WI38 (cell line): Measurements from ENCODE around the gene SCYGR1.
"Not testable (repeated sequence)": the region's sequence is repeated elsewhere in the genome, so short reads cannot be mapped to it uniquely, and the experiment has no call there.

Source experiments
- H3K4me3 ChIP-seq: 2 replicates; pipeline ENCODE4 v1.5.1; 2011; ENCODE audit warnings: low read depth, mild to moderate bottlenecking, control low read depth, low read length
- TF ChIP-seq, protein P1 (sequence below): IDR thresholded peaks from 2 replicates; pipeline ENCODE4 v1.5.1; 2012; ENCODE audit warnings: low read depth, mild to moderate bottlenecking, control low read depth, low read length

Gene SCYGR1

DNA sequence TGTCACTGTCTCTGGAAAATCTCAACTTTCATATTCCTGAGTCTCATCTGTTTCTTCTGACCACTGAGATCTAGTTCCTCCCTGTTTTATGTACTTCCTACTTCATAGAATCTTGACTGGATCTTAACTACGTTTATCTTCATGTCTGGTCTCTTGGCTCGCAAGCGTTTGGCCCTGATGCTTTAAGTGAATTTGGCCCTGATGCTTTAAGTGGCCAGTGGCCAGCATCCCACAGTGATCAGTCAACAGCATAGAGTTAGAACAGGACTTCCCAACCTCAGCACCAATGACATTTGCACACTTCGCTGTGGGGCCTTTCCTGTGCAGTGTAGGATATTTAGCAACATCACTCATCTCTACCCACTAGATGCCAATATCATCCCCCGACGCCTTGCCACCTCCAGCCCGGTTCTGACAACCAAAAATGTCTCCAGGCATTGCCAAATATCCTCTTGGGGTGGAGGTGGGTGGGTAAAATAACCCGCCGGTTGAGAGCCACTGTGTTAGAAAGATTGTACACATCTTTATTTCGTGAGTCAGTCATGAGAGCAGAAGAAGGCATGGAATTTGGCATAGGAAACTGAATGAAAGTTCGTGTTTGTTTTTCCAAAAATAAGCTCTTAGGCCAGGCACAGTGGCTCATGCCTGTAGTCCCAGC is 20.9 kb downstream of the SCYGR1 start:
- no peak overlapping the region for H3K4me3 ChIP-seq
- TF ChIP-seq, protein P1, sequence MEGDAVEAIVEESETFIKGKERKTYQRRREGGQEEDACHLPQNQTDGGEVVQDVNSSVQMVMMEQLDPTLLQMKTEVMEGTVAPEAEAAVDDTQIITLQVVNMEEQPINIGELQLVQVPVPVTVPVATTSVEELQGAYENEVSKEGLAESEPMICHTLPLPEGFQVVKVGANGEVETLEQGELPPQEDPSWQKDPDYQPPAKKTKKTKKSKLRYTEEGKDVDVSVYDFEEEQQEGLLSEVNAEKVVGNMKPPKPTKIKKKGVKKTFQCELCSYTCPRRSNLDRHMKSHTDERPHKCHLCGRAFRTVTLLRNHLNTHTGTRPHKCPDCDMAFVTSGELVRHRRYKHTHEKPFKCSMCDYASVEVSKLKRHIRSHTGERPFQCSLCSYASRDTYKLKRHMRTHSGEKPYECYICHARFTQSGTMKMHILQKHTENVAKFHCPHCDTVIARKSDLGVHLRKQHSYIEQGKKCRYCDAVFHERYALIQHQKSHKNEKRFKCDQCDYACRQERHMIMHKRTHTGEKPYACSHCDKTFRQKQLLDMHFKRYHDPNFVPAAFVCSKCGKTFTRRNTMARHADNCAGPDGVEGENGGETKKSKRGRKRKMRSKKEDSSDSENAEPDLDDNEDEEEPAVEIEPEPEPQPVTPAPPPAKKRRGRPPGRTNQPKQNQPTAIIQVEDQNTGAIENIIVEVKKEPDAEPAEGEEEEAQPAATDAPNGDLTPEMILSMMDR = no peak

DNA sequence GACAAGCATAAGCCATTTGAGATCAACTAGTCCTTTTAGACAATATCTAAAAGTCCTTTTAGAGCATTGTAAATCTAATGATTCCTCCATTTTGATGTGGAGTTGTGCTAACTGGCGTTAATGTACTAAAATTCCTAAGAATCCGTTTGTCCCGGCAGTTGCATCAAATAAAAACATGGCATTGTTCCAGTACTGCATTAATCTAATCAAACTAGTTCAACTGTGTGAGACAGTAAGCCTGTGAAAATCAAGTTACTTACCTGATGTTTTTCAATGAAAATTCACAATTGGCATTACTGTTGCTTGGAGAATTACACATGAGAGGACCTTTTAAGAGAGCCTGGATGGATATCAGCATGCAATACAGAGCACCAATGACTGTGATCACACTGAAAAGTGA is 21.9 kb downstream of the SCYGR1 start:
- TF ChIP-seq, protein P1 = no peak
- H3K4me3 ChIP-seq = no peak overlapping the region

DNA sequence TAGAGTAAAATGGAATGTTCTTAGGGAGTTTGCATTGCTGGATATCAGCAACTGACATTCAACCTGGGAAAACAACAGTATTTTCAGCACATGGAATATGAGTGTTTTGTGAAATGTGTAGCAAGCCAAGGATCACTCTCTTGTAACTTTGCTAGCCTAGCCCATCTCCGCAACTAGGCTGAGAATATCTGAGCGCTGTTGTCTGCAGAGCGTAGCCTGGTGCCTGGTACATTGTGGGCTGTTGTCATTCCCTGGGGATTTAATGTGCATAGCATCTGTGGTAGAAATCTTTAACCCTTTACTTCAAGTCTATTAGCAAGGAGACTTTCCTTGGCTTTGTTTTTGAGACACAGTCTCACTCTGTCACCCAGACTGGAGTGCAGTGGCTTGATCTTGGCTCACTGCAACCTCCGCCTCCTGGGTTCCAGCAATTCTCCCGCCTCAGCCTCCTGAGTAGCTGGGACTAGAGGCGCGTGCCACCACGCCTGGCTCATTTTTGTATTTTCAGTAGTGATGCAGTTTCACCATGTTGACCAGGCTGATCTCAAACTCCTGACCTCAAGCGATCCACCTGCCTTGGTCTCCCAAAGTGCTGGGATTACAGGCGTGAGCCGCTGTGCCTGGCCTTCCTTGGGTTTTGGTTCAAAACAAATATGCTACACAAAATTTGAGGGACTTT is 23.0 kb downstream of the SCYGR1 start:
- not testable (repeated sequence) for H3K4me3 ChIP-seq

DNA sequence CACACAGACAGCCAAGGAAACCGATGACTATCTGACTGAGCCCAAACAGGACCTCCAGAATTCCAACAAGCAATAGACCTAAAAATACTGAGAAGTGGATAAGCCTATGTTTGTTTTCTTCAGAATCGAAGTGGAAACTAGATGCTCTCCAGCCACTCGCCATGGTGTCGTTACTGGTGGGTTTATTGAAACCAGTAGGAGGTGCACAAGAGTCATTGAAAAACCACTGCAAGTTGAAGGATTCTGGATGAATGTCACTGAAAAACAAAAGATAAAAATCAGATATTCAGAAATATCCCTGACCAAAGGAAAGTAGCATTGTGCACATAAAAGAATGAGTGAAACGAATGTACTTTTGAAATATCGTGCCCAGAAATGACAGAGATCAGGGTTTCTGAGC is 24.0 kb downstream of the SCYGR1 start:
- TF ChIP-seq, protein P1 = no peak
- no peak overlapping the region for H3K4me3 ChIP-seq

DNA sequence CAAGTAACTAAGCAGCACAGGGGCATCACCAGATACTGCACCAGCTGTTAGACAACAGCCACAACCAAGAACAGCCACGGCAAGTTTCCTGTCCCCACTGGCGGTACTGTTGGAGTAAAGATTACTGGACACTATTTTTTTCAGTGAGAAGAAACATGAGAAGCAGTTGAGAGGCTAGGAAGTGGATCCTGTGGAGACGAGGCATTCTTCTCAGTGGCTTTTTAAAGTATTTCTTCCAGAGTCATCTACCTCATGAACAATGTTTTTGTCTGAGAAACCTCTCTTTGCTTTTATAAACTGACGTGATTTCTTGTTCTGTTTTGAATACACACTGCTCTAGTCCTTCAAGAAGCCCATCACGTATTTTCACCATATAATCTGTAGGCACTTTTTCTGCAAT is 27.4 kb downstream of the SCYGR1 start:
- H3K4me3 ChIP-seq = no peak overlapping the region
- TF ChIP-seq, protein P1 = no peak

DNA sequence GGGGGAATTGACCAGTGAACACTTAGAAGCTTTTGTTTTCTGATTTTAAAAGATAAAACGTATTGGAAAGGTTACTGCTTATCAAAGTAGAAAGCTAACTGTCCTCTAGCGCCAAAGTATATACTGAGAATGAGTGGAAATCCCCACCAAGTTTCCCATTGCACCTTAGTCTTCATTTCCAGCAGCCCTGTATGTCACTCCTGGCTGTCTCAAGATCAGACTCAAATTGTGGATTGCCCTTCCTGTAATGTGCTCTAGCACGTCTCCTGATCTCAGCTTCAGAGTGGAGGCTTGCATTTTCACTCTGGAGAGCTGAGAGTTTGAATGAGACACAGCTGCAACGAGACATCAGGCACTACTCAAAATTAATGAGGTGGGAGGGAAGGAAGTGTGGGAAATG is 36.1 kb downstream of the SCYGR1 start:
- TF ChIP-seq, protein P1 = no peak
- H3K4me3 ChIP-seq = no peak overlapping the region

DNA sequence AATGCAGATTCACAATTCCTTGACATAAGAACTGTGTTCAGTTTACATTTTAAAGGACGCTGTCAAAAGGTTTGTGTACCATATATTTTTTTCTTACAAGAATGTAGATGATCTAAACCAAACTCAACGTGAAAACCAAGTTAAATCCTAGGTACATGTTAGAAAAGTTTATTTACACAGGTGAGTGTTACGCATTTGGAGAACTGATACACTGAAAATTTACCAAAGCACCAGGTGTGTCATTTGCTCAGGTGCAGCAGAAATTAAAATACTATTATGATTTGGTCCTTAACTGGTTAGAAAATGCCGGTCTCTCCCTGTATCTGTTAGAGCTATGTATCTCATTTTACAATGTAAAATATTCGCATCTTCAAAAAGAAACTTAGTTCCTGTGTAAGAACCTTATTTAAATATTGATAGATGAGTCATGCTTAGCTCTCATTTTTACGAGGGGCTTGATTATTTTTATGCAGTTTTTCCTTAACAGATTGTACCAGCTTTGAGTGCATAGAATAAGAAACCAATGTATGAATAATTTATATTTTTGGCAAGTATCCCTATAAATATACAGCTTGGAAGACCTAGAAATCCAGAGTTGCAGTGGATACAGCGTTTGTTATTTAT is 37.6 kb downstream of the SCYGR1 start:
- TF ChIP-seq, protein P1 = no peak
- H3K4me3 ChIP-seq = no peak overlapping the region
